GM18868 (cell line): ENCODE results near the gene KRTAP5-1.
A peak's percentile ranks its signal among the peaks of the same experiment; 100 is the strongest.
"Not testable (repeated sequence)": the region's sequence is repeated elsewhere in the genome, so short reads cannot be mapped to it uniquely, and the experiment has no call there.

Source experiments
- ATAC-seq: cut with Tn5 transposase; IDR thresholded peaks from one replicate; pipeline ENCODE4 v1.9.1; 2021; ENCODE audit warnings: mild to moderate bottlenecking, moderate library complexity; ENCODE audit not compliant: unreplicated experiment

Gene KRTAP5-1

GRCh38 chr11:1584661-1585370 lies at the start of gene KRTAP5-1:
Gene KRTAP5-1 (minus strand): TSS chr11:1585283. CDS start chr11:1585249, 34 bp downstream.
- ATAC-seq = not testable (repeated sequence)

GRCh38 chr11:1633864-1634263 lies 48.8 kb upstream of the KRTAP5-1 start:
- ATAC-seq = no peak

GRCh38 chr11:1632053-1632714 lies 47.1 kb upstream of the KRTAP5-1 start:
- ATAC-seq = no peak

GRCh38 chr11:1631066-1631568 lies 46.0 kb upstream of the KRTAP5-1 start:
- ATAC-seq = no peak

- ATAC-seq = no peak
Observed at GRCh38 chr11:1630271-1630670, 45.2 kb upstream of the KRTAP5-1 start.

GRCh38 chr11:1629326-1630185 lies 44.5 kb upstream of the KRTAP5-1 start, which contains the start of gene KRTAP5-5:
Gene KRTAP5-5 (plus strand): TSS chr11:1629775. CDS start chr11:1629841, 66 bp downstream.
- ATAC-seq = no peak

GRCh38 chr11:1628506-1629325 lies 43.6 kb upstream of the KRTAP5-1 start:
- ATAC-seq = no peak

- no peak for ATAC-seq
Observed at GRCh38 chr11:1625541-1625940, 40.5 kb upstream of the KRTAP5-1 start.

GRCh38 chr11:1624621-1625020 lies 39.5 kb upstream of the KRTAP5-1 start:
- no peak for ATAC-seq

- ATAC-seq = no peak
Observed at GRCh38 chr11:1623716-1624115, 38.6 kb upstream of the KRTAP5-1 start.

GRCh38 chr11:1622086-1622485 lies 37.0 kb upstream of the KRTAP5-1 start, which contains the start of gene KRTAP5-4:
Gene KRTAP5-4 (minus strand): TSS chr11:1622138. CDS start chr11:1622093, 45 bp downstream.
- ATAC-seq = no peak

- ATAC-seq = no peak
Observed at GRCh38 chr11:1619449-1619848, 34.4 kb upstream of the KRTAP5-1 start.

GRCh38 chr11:1618231-1618630 lies 33.1 kb upstream of the KRTAP5-1 start:
- no peak for ATAC-seq

GRCh38 chr11:1608363-1608762 lies 23.3 kb upstream of the KRTAP5-1 start, which contains the start of gene KRTAP5-3:
Gene KRTAP5-3 (minus strand): TSS chr11:1608463. CDS start chr11:1608385, 78 bp downstream.
- no peak for ATAC-seq

- ATAC-seq = not testable (repeated sequence)
Observed at GRCh38 chr11:1607901-1608300, 22.8 kb upstream of the KRTAP5-1 start.

- not testable (repeated sequence) for ATAC-seq
Observed at GRCh38 chr11:1607156-1607845, 22.2 kb upstream of the KRTAP5-1 start.

GRCh38 chr11:1605923-1606322 lies 20.8 kb upstream of the KRTAP5-1 start:
- peak; percentile 83 for ATAC-seq

GRCh38 chr11:1604711-1605110 lies 19.6 kb upstream of the KRTAP5-1 start:
- no peak for ATAC-seq

- ATAC-seq = no peak
Observed at GRCh38 chr11:1604181-1604580, 19.1 kb upstream of the KRTAP5-1 start.
